NCI-H69 (cell line): ENCODE results near the gene FITM1.

Source experiments
- DNase-seq: peaks from one replicate; lab custom pipeline; 2025; lab: John Stamatoyannopoulos, UW

The FITM1 gene

GRCh38 chr14:24130380-24130716 is at the start of gene FITM1:
FITM1 (plus strand) TSS chr14:24130659; CDS start chr14:24131564, 905 bp downstream.
- DNase-seq: no peak

- DNase-seq: peak; percentile 92
These were observed 49.3 kb upstream of the FITM1 start for GRCh38 chr14:24080888-24081738.

- DNase-seq: peak; percentile 62
These were observed 48.7 kb upstream of the FITM1 start for GRCh38 chr14:24081739-24082211.

DNA sequence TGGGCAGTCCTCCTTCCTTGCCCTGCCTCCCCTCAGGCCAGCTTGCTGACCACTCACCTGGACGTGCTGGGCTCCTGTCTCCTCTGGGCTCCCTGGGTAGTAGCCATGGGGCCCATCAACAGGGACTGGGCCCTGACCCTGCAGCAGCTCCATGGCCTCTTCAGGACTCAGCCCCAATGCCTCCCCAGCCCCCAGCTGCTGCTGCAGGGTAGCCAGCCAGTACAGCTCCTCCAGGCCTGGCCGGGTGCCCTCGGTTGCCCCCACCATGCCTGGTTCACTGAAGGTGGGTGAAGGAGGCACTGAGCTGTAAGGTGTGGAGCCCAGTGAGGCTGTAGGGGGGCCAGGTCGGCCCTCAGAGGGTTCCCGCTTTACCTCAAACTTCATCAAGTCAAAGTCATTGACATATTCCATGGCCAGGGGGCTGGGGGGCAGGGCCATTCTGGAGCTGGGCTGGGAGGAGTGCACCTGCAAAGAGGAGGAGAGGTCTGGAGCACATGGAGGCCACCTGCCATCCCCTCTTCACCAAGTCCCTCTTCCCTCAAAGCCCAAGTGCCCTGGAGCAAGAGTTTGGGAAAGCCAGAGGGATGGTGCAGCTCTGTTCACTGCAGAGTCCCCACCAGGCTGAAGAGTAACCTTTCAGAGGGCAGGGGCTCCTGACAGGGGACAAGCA is 47.9 kb upstream of the FITM1 start:
- DNase-seq: no peak

GRCh38 chr14:24083462-24083861 is 47.0 kb upstream of the FITM1 start:
- no peak for DNase-seq

DNA sequence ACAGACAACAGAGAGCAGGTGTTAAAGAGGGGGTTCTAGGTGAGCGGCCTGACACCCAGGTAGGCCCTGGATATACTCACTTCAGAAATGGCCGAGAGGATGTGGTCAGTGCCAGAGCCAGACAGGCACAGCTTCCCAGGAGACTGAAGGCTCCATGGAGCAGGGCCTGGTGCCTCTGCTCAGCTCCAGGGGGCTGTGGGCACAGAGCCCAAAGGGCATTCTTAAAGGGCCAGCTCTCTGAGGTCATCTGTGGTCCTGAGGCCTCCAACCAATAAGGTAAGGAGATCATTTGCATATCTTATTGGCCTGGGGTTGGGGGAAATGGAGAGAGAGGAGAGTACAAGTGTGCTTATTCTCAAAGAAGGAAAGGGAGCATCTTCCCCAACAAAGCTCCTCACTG is 46.0 kb upstream of the FITM1 start:
- DNase-seq: no peak

- no peak for DNase-seq
These were observed 45.2 kb upstream of the FITM1 start for GRCh38 chr14:24085215-24085614.

DNA sequence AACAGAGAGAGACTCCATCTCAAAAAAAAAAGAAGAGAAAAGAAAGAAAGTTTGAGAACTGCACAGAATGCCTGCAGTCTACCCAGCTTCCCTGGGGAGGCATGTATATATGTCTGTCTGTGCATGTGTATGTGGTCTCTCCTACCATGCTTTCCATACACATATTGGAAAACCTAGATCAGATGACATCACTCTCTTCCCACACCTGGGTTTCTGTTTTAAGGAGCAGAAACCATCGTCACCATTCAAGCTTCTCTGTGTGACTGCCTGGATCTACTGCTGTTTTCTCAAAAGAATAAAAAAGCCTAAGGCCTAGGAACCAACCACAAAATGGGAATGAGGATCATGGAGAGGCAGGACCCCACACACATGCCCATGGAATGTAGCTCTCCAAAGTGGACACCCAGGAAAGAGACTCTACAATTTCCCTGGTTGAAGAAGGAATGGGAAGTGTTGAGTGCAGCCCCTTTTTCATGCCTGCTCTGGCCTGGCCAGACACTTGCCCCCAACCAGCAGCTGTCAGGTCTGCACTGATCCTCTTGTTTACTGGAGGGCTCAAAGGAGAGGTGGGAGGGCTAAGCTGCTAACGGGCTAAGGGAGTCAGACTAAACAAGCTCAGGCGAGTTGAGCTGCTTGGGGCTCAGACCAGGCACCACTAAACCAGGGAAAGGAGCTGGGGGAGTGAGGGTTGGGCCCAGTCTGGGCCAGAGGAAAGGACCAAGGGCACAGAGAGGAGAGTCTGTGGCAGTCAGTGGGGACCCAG is 44.1 kb upstream of the FITM1 start:
- DNase-seq: no peak

DNA sequence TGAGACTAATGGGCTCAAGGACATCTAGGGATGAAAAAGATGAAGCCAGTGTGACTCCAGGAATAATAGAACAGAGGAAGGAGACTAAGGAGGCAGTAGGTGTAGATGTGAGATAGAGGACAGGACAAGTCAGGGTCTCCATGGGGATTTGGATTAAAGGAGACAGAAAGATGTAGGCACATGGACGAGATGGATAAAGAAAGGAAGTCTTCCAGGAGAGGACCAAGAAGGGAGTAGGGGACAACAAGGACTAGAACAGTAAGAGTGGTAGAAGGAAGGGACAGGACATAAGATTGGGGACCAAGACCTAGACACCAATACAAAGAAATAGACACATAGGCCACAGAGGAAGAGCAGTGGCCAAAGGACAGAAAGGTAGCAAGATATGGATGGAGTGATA is 43.5 kb upstream of the FITM1 start:
- DNase-seq: no peak

DNA sequence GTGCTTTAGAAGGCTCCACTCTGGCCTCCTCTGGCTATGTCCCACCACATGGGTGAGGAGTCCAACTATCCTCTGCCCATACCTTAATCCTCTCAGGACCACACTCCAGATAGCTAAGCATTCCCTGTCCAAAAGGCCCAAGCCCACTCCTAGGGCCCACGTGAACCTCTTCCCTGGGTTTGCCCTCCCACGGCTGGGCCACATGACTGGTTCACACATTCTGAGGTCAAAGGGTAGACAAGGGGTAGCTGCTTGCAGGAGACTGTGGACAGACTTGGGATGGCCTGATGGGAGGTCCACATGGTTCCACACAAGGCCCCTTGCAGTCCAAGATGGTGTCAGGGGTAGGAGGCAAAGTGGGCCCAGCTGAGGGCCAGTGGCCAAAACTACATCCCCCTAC is 42.4 kb upstream of the FITM1 start:
- no peak for DNase-seq

- DNase-seq: no peak
These were observed 40.6 kb upstream of the FITM1 start for GRCh38 chr14:24089890-24090289.

DNA sequence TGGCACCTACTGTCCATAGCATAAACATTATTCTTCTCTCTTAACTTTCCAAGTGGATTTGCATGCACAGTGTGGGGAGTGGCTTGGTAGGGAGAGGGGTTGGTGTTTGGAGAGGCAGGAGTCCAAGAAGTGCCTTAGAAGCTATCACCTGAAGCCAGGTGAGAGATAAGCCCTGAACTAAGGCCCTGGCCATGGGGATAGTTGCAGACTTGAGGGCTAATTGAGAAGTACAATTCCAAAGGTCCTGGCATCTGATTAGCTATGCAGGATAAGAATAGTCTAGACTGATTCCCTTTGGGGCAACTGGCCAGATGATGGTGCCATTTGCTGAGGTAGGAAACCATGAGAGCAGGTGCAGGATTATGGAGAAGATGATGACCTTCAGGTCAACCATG is 38.4 kb upstream of the FITM1 start:
- DNase-seq: peak; percentile 28

DNA sequence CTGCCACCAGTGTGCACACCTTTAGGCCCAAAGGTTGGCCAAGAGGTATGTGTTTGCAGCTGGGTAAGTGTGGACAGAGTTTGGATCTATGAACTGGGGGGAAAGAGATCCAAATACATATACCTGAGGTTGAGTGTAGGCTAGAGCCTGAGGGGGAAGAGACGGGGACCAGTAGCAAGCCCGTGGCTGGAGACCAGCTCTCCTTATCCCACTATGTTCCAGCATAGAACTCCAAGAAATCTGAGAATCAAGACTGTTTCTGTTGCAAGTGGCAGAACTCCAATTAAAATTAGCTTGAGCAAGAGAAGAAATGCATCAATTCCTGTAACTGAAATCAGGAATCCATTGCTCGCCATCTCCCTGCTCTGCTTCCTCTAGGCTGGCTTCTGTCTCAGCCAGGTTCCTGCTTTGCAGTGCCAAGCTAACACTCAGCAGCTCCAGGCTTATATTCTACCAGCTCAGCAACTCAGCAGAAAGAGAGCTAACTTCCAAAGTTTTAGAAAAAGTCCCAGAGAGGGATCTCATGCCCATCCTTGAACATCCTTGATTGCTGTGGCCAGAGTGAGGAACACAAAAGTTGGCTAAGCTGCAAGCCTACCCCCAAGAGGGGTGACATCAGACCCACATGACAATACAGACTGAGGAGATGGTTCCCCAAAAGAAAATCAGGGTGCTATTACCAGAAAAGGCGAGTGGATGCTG is 37.8 kb upstream of the FITM1 start:
- no peak for DNase-seq

GRCh38 chr14:24093207-24093900 is 37.1 kb upstream of the FITM1 start:
- DNase-seq: no peak

DNA sequence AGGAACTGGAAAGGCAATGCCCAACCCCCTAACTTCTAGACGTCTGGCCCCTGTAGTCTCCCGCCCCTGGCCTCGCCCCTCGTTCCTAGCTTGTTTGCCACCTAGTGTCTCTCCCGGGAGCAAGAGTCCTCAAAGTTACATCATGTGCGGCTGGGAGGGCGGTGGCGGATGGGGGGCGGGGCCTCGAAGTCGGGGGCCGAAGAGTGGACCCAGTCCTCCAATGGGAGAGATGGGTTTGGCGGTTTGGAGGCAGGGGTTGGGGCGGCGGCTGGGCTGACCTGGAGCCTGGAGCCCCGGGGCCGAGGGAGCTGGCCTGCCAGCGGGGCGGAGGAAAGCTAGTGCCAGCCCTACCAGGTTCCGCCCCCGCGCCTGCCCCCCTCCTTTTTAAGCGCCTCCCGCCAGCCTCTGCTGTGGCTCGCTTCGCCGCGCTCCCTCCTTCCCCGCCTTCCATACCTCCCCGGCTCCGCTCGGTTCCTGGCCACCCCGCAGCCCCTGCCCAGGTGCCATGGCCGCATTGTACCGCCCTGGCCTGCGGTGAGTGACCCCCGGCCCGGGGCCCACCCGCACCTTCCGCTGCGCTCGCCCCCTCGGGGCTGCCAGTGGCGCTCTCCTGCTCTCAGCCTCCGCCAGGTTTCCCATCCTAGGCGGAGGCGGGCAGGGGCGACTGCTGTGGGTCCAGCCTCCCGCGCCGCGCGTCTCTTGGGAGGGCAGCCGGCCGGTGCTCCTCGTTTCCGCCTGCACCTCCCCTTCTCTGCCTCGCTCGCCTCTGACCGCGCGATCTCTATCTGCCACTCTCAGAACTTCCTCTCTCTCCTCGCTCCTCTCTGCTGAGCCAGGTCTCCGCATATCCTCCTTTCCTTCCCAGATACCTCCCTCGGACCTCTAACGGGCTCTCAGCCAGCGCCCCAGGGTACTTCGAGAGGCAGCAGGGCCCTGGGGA is 36.3 kb upstream of the FITM1 start, which contains the start of gene PCK2:
PCK2 (plus strand) TSS at position 411 of the 940 bp plus-strand sequence; CDS start at position 506, 95 bp downstream.
- peak; percentile 97 for DNase-seq

DNA sequence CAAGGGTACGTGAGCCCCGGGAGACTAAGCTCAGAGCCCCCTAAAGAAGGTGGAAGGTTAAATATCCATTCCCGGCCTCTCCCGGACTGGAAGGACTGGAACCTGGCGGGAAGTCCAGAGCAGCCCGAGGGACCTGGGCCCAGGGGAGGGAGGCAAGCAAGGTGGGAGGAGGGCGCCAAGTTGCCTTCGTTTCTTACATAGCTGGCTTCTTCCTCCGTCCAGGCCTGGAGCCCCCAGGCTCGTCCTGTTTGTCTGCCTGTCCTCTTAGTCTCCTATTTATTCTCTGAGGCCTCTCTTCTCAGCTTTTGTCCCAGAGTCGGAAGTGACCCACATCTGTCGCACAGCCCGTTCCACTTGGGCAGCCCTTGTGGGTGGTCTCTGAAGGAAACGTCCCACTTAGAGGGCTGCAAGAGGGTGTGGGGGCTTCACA is 35.6 kb upstream of the FITM1 start:
- no peak for DNase-seq

- peak; percentile 30 for DNase-seq
These were observed 35.0 kb upstream of the FITM1 start for GRCh38 chr14:24095271-24096068.

DNA sequence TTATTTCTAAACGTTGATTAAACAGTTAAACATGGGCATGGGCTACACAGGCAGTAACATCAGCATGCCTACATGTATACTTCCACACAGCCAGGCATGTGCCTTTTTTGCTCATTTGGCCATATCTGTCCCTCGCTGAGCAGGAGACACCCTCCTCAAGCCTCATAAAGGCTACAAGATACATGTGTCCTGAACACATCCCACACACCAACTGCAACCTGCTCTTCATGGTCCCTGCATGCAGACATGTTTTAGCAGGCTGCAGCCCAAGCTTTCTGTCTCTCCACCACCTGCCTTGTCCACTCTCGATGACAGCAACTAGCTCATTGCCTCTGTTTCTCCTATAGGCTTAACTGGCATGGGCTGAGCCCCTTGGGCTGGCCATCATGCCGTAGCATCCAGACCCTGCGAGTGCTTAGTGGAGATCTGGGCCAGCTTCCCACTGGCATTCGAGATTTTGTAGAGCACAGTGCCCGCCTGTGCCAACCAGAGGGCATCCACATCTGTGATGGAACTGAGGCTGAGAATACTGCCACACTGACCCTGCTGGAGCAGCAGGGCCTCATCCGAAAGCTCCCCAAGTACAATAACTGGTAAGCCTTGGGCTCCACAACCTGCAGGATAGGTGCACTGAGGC is 33.8 kb upstream of the FITM1 start:
- no peak for DNase-seq
